Measurements from ENCODE around the gene RTL1.

The RTL1 gene

DNA sequence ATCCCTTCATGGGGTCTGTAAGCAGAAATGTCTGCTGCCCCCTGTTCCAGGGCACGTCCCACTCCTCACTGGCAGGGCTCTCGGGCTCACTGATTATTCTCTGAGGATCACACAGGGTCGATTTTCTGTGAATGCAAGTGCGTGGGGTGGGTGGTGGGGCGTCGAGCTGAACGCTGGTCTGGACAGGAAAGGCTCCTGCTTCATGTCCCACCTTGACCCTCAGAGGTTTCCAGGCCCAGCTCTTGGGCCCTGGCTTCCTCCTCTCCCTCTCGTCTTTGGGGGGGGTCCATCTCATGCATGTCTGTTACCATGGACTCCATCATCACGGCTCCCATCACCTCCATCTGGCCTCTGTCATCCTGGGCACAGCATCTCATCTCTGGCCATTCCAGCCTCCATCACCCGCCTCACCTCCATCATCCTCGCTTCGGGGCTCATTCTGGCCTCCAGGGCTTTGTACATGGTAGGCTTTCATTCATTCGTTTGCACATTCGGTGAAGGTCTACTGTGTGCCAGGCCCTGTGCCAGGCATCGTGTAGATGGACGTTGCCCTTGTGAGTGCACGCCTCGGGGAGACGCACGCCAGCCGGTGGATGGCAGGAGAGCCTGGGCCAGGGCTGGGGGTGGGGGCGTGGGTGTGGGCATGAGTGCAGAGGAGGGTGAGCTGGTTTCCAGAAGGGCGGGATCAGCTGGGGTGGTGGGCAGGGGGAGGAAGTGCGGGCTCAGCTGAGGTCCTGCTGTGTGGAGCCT is 34.7 kb downstream of the RTL1 start:
- FAIRE-seq (no peak), DNase-seq (ENCODE audit: insufficient read length, low spot score) (no peak)
- TF ChIP-seq, protein P1, sequence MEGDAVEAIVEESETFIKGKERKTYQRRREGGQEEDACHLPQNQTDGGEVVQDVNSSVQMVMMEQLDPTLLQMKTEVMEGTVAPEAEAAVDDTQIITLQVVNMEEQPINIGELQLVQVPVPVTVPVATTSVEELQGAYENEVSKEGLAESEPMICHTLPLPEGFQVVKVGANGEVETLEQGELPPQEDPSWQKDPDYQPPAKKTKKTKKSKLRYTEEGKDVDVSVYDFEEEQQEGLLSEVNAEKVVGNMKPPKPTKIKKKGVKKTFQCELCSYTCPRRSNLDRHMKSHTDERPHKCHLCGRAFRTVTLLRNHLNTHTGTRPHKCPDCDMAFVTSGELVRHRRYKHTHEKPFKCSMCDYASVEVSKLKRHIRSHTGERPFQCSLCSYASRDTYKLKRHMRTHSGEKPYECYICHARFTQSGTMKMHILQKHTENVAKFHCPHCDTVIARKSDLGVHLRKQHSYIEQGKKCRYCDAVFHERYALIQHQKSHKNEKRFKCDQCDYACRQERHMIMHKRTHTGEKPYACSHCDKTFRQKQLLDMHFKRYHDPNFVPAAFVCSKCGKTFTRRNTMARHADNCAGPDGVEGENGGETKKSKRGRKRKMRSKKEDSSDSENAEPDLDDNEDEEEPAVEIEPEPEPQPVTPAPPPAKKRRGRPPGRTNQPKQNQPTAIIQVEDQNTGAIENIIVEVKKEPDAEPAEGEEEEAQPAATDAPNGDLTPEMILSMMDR (IDR thresholded peaks at IDR 0.05; ENCODE audit: insufficient read depth, missing control alignments): no peak

DNA sequence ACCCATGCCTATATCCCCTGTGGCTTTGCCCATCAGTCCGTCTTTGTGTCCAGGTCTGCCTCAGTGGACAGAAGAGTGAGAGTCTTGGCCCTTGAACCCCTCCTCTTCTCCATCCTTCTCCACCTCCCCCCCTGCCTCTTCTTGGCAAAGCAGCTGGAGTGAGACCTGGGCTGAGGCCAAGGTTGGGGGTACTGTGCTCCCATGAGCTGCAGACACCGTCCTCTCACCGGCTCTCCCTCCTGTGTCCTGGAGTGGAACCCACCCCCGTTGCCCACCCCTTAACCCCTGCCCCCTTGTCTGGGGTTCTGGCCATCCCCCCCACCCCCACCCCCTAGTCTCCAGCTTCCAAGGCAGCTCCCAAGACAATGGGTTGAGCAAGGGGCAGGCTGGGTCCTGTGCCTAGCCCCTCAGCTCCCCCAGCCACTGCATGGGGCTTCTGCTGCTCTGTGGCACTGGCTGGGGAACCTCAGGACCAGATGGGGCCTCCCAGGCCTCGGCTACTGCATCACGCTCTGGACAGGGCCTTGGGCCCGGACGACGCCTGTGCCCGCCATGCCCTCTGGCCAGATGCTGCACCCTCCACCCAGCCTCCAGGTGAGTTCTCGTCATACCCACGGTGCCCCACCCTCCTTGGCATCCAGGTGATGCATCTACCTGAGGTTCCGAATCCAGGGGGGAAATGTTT is 35.7 kb downstream of the RTL1 start:
- DNase-seq (ENCODE audit: insufficient read length, low spot score) (no peak), FAIRE-seq (no peak)
- TF ChIP-seq, protein P1 (IDR thresholded peaks at IDR 0.05; ENCODE audit: insufficient read depth, missing control alignments): no peak

DNA sequence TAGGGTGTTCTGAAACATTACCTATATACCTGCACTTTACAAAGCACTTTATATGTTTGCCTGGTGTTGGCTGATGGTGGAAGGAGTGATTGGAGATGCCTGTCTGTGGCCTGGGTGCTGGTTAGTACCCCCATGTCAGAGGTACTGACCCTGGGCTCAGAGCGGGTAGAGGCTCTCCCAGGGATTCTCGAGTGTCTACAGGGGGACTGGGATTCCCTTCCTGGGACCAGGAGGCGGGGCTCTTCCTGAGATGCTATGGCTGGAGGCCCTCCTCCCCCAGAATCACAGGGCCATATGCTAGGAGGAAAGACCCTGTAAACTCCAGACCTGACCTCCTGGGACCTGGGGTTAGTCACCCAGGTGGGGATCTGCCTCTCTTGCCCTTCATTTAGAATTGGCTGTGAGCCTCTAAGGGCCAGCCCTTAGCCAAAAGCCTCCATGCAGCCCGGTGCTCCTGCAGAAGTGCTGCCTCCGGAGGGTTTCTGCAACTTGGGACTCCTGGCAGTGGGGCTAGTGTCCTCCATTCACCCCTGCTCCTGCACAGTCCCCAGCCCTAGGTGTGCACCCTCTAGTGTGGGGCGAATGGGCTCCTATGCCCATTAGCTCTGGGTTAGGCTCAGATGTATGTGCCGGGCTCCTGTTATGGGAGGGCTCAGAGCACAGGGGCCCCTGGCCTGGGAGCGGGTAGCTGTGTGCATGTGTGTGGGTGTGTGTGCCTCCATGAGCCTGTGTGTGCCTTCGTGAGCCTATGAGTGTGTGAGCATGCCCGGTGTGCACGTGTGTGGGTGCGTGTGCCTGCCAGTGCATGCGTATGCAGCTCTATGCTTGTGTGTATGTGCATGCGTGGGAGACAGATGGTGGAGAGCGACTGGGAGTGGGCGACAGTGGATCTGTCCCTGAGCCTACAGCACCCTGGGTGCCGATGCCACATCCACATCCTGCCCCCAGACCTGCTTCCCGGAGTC is 36.6 kb downstream of the RTL1 start:
- DNase-seq (ENCODE audit: insufficient read length, low spot score) (no peak), FAIRE-seq (no peak)
- TF ChIP-seq, protein P1 (IDR thresholded peaks at IDR 0.05; ENCODE audit: insufficient read depth, missing control alignments): no peak

DNA sequence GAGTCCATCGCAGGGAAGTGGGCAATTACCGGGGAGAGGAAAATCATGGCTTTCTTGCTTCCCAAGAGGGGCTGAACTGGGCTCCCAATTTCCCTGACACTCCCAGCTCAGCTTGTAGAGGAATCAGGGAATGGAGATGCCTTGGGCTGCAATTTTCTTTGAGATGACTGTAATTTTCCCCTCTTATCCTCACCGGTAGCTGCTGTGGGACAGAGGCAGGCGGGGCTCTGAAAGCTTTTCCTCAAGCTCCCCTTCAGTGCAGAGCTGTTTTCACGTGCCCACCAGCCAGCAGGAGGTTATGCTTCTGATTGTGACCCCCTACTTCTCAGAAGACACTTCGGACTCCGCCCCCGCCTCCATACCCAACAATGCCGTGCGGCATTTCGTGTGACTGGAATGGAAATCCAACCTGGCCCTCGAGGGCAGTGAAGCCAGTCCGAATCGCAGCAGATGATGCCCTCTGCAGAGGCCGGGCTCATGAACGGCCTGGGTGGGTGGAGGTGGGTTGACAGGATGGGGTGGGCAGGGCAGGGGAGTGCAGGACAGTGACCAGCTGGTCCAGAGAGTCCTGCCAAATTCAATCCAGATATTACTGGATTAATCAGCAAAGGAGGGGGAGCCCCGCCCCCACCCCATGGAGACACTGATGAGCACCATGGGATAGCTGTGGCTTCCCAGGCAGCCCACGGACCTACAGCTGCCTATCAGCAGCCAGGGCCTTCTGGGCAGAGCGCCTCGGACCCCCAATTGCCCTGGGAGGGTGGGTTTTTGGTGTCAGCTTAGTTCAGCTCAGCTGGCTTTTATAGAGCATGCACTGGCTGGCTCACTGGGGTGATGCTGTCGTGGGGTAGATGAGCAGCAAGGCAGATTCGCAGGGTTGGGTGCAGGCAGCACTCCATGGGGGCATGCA is 37.6 kb downstream of the RTL1 start:
- TF ChIP-seq, protein P1 (IDR thresholded peaks at IDR 0.05; ENCODE audit: insufficient read depth, missing control alignments): no peak
- DNase-seq (ENCODE audit: insufficient read length, low spot score): no peak
- no peak for FAIRE-seq

DNA sequence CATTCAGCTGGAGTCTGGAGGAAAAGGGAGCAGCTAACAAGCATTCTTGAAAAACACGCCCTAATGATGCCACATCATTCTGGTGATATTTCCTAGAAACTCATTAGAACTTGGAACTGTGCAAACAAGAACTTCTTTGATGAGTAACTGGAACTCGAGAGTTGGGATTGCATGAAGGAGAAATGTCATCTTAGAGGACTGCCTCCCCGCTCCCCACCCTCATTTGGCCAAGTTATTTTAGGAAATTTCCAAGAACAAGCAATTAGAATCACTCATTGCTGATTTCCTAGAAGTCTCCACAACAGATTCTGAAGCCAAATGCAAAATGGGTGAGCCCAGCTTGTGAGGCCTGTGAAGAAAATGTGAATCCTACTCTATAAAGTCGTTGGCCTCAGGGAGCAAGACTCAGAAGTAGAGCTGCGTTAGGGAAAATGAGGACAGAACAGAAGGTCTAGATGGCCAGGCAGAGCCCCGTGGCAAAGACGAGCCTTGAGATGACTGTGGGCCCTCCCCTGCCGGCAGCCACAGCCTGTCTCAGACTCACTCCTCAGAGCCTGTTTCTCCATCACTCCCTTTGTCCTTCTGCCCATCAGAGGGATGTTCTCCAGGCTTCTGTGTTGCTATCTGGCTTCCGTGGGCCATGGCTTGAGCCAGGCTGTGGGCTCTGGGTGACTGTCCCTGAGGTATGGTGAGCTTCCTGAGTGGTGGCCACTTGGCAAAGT is 38.4 kb downstream of the RTL1 start:
- TF ChIP-seq, protein P1 (IDR thresholded peaks at IDR 0.05; ENCODE audit: insufficient read depth, missing control alignments): no peak
- no peak for DNase-seq (ENCODE audit: insufficient read length, low spot score)
- no peak for FAIRE-seq

DNA sequence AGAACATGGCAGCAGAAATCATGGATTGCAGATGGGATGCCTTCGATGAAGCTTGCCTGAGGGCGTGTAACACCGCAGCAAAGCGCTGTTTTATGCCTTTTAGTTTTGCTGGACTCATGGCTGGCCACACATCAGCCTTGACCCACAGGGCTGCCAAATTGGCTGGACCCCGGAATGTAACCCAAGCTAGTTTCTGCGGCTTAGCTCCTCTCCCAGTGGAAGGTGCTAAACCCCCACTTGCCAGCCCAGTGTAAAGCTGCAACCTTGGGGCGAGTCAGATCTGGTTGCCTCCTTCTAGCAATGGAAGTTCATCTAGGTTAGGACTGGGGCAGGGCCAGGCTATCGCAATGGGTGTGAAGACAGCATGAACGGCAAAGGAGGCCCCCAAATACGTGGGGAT is 39.3 kb downstream of the RTL1 start:
- FAIRE-seq (no peak), DNase-seq (ENCODE audit: insufficient read length, low spot score) (no peak)
- TF ChIP-seq, protein P1 (IDR thresholded peaks at IDR 0.05; ENCODE audit: insufficient read depth, missing control alignments): no peak

All from D721Med (cell line).